HG03565 (cell line): Measurements from ENCODE around the gene MDM4.
"Not testable (repeated sequence)": the region's sequence is repeated elsewhere in the genome, so short reads cannot be mapped to it uniquely, and the experiment has no call there.

ENCODE experiments used
- ATAC-seq: cut with Tn5 transposase; IDR thresholded peaks from one replicate; pipeline ENCODE4 v1.9.1; 2021; ENCODE audit warnings: mild to moderate bottlenecking, moderate library complexity; ENCODE audit not compliant: unreplicated experiment

The MDM4 gene

DNA sequence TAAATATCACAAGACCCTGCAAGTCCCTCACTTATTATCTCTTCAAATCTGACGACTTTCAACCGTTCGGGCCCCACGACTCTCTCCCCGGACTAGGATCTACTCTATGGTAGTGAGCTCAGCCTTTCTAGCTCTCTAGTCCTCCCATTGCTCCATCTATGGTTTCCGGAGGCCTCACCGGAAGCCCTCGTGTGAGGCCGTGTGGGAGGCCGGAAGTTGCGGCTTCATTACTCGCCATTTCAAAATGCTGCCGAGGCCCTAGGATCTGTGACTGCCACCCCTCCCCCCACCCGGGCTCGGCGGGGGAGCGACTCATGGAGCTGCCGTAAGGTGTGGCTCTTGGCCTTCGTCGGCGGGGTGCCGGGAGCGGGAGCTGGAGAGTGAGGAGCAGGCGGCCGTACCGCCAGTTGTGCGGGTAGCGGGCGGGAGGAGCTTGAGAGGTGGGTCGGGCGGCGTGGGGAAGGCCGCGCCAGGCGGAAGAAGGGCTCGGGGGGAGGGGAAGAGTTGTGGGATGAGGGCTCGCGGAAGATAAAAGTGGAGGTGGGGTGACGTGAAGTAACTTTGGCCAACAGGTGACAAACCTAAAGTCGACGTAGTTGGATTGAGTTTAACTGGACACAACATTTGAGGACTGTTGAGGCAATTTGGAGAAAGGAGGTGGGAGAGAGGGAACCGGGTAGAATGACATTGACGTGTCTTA, at the start of gene MDM4:
TSS of gene MDM4 (plus strand) at position 227 of the 700 bp plus-strand sequence. CDS start 9,113 bp downstream, outside the sequence.
- peak; percentile 68 for ATAC-seq

DNA sequence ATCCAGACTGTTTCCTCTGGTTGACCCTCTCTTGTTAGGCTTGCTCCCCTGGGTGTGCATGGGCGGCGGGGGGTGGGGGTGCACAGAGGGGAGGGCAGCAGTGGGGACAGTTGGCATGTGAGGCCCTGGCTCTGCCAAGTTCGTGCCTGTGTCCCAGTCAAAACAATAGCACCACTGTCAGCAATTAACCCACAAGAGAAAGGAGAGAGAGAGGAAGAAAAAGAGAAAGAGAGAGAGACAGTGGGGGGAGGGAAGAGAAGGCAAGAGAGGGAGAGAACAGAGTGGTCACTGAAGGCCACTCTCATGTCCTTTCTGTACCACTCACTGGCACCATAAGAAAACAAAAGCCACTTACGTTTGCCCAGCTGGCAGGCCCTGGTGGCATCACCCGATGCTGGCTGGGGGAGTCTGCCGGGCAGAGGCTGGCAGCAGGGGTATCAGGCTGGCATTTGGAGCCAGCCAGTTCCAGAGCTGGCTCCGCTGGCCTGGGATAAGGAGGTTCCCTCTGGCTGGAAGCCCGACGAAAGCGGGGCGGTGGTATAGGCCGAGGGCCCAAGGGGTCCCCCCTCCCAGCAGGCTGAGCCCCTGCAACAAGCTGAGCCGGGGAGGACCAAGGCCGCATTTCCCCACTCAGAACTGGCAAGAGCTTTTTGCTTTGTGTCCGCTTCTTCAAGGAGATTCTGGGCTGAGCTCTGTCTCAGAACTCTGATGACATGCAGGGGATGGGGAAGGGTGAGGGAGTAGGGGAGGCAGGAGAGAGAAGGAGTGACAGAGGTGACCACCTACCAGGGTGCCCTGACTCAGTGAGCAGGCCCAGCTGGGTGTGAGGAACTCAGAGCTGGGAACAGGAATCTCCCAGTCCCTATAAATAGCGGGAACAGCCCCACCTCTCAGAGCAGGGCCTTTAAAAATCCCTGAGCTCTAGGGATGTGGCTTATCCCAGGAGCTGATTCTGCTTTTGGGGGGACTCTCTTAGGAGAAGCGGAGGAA, 49.5 kb upstream of the MDM4 start:
- no peak for ATAC-seq

DNA sequence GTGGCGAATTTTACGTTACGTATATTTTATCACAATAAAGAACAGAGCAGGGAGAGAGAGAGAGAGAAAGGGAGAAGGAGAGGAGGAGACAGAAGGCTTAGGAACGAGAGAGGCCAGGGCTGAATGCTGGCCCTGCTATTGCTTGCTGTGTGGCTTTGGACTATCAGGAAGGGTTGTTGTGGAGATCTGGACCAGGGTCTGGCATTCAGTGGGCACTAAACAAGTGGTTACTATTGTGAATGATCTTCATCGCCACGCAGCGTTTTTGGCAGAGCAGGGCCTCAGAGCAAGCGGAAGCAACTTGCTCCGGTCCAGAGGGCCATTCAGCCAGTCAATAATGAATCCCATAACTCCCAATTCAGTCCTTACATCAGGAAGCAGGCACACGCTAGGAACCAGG, 48.0 kb upstream of the MDM4 start:
- no peak for ATAC-seq

DNA sequence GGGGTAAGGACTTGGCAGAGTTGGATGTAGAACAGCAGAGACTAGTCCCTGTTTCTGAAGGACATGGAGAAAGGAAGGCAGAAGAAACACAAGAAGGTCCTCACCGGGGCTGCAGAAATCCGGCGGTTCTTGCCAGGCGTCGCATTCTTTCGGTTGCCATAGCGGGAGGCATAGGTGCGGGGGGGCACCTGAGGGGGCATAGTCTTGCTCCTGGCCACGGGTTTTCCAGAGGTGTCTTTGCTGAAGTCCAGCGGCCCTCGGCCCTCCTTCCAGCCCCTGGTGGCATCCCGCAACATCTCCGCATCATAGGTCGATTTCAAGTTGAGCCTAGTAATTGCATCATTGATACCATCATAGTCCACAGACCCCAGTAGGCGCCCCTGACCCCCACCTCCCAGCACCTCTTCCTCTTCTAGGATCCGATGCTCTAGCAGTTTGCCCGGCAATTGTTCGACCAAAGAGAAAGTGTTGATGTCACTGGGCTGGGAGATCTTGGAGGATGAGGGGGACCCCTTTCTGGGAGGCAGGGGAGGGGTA, 47.4 kb upstream of the MDM4 start:
- no peak for ATAC-seq

DNA sequence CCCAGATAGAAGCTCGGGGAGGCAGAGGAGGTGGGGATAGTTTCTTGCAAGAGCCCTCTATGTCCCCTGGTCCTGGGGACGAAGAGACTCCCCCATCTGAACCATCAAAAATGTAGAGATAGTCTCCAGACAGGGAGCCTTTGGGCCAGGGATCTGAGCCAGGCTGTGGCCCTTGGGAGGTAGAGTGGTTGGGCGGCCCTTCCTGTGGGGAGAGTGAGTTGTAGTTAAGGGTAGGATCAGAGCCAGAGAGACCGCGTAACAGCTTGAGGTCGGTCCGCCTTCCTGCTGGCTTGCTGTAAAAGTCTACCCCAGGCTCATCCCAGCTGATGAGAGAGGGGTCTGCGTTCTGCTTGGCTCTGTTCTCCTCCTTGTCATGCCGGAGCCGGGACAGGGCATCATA, 46.9 kb upstream of the MDM4 start:
- no peak for ATAC-seq

DNA sequence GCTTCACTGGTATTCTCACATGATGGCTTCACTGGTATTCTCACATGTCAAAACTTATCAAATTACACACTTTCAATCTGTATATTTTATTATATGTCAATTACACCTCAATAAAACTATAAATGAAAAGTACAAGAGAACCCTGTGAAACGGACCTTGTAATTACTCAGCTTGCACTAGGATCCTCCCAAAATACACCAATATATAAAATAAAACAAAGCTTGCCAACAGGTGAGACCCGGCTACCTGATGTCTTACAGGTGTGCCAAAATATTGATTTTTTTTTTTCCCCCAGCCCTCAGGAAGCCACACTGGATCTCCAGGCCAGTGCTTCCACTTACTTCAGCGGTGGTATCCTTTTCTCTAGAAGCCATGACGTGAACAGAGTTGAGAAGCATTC, 44.5 kb upstream of the MDM4 start:
- ATAC-seq: no peak

GRCh38 chr1:204472660-204473059, 43.5 kb upstream of the MDM4 start:
- ATAC-seq: no peak

DNA sequence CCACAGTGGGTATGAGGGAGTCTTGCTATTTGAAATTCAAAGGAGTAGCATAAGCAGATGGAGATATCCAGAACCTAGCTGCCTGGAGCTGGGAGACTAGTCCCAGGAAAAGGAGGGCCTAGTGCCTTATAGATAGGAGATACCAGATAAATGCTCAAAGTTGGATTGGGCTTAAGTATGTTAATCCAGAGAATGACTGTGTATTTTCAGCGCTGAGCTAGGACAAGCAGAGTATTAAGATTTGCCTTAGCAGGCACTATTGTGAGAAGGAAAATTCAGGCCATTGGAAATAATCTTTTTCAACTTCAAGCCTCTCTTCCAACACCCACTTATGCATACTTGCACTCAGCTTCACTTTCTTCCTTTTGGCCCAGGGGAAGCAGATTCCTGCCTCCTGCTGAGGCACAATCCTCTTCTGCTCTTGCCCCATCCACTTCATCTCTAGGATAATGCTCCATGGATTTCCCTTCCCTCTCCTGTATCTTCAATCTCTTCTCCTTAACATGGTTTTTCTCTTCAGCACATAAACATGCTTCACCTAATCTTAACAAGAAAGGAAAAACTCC, 42.7 kb upstream of the MDM4 start:
- no peak for ATAC-seq

DNA sequence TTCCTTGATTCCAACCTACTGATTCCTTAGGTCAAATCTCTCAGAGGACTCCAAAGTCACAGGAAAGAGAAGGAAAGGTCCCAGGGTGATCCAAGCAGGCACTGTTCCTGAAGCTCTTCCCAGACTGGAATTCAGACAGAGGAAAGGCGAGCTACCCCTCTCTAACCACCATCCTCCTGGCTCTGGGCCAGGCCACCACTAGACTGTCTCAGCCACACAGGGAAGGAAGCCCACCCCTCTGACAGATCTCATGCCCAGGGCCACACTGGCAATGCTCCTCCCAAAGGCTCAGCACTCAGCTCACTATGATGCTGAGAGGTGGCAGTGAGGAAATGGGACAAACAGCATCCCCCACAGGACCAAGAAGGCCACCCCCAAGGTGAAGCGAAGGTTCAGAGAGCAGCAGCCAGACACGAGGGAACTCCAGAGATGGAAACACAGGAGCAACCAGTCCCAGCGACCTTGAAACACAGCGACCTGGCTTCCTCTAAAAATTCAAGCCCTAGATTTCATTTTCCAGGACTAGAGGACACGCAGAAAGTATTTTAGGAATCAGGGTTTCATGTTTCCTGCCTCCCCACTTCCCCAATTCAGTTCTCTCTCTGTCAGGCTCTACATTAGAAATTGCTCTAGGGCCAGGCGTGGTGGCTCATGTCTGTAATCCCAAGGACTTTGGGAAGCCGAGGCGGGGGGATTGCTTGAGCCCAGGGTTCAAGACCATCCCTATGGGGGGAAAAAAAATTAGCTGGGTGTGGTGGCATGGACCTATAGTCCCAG, 40.4 kb upstream of the MDM4 start:
- ATAC-seq: no peak

DNA sequence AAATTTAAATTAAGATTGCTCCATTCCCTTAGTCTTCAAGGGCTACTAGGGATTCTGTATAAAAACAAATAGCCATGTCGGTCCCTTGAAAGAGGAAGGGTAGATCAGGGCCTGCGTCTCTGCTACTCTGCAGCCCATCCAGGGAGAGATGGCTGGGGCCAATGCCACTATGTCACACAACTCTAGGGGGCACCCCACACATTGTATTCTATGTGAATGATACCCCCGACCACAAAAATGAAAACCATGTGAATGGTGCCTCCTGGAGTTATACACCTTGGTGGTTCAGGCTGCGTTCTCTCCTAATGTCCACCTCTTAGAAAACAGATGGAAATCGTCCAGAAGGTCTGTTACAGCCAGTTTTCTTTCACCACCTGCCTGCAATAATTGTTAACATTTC, 39.6 kb upstream of the MDM4 start:
- no peak for ATAC-seq

DNA sequence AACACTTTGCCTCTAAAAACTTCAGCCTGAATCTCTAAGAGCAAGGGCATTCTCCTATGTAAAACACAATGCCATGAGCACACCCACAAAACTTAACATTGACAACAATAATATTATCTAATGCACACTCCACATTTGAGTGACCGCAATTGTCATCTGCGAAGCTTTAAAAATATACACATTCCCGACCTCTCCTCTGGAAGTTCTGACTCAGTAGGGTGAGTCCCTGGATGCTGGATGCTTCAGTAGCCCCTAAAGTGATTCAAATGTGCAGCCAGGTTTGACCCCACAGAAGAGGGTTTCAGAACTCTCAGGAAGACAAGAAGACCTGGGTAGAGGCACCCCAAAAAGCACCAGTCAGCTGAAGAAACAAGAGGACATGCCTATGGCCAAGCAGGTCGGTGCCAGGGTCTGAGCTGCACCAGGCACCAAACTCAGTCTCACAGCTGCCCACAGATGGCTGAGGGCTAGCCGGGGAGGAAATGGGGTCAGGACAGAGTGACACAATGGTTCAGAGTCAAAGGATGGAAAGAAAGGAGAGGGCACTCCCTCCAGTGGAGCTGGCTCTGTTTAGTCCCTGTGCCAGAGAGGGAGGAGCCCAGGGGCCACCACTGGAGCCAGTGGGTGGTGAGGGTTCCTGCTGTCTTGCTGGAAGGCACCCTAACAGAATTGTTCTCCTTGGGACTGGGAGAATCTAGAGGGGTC, 39.0 kb upstream of the MDM4 start:
- ATAC-seq: no peak

DNA sequence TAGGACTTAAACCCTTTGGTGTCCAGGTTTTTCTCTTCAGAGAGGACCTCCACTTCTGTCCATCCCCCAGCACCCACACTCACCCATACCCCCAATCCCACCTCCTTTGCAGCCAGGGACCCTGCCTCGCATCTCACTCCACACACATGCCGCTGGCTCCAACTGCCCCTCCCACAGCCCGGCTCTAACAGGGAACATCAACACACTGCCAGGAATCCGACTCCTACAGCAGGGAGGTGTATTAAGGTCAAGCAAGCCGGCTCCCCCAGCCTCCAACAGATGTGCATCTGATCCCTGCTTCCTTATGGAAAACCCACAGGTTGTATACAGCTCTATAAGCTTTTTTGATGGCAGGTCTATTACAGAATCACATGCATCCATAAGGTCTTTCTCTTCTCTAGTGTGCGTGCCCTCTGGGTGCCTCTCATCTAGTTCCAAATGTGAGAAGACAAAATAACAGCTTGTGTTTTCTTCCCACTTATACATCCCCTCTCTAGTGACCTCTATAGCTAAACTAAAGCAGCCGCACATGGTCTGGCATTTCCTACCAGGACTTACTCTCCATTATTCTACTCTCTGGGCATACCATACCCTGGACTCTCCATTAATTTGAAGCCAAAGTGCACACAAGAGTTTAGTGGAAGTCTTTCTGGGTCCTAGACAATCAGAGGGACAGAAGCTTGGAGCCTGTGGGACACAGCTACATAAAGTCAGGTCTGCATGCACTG, 37.9 kb upstream of the MDM4 start:
- no peak for ATAC-seq

DNA sequence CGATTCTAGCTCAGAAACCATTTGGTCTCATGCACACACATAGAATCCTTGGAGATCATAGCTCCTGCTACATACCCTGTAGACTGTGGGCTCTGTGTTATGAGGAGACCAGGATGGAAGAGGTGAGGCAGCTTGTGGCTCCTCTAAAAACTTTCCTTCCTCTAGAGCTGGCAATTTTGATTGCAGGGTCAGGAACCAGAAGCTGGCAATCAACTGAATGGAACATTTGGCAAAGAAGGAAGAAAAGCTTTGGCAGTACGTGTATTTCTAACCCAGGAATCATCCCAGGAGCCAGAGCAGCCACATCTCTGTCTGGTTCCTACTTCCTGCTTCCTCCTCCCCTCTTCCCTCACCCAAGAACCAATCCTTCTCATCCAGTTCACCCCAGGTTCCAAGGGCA, 37.3 kb upstream of the MDM4 start:
- ATAC-seq: no peak

- ATAC-seq: no peak
Measured at GRCh38 chr1:204479387-204480136, 36.6 kb upstream of the MDM4 start.

- ATAC-seq: peak; percentile 56
Measured at GRCh38 chr1:204480515-204480914, 35.7 kb upstream of the MDM4 start.

- no peak for ATAC-seq
Measured at GRCh38 chr1:204483791-204484190, 32.4 kb upstream of the MDM4 start.

DNA sequence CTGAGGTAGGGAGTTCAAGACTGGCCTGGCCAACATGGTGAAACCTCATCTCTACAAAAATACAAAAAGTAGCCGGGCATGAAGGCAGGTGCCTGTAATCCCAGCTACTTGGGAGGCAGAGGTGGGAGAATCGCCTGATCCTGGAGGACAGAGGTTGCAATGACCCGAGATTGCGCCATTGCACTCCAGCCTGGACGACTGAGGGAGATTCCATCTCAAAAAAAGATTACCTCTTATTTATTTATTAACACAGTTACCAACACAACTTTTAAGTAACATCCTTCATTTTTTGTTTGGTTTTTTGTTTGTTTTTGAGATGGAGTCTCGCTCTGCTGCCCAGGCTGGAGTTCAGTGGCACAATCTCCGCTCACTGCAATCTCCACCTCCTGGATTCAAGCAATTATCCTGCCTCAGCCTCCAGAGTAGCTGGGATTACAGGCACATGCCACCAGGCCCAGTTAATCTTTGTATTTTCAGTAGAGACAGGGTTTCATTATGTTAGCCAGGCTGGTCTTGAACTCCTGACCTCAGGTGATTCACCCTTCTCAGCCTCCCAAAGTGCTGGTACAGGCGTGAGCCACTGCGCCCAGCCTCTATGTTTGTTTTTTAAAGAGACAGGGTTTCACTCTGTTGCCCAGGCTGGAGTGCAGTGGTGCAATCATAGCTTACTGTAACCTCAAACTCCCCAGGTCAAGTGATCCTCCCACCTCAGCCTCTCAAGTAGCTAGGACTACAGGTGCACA, 29.5 kb upstream of the MDM4 start:
- ATAC-seq: not testable (repeated sequence)

GRCh38 chr1:204487256-204487615, 29.0 kb upstream of the MDM4 start:
- ATAC-seq: no peak
